ENCODE data around the gene COL20A1.

COL20A1 gene

GRCh38 chr20:63363981-63364561, 71.1 kb downstream of the COL20A1 start:
- no peak for DNase-seq (ENCODE audit: low spot score)

- DNase-seq (ENCODE audit: low spot score): no peak
Observed at GRCh38 chr20:63364801-63365585, 72.0 kb downstream of the COL20A1 start.

DNA sequence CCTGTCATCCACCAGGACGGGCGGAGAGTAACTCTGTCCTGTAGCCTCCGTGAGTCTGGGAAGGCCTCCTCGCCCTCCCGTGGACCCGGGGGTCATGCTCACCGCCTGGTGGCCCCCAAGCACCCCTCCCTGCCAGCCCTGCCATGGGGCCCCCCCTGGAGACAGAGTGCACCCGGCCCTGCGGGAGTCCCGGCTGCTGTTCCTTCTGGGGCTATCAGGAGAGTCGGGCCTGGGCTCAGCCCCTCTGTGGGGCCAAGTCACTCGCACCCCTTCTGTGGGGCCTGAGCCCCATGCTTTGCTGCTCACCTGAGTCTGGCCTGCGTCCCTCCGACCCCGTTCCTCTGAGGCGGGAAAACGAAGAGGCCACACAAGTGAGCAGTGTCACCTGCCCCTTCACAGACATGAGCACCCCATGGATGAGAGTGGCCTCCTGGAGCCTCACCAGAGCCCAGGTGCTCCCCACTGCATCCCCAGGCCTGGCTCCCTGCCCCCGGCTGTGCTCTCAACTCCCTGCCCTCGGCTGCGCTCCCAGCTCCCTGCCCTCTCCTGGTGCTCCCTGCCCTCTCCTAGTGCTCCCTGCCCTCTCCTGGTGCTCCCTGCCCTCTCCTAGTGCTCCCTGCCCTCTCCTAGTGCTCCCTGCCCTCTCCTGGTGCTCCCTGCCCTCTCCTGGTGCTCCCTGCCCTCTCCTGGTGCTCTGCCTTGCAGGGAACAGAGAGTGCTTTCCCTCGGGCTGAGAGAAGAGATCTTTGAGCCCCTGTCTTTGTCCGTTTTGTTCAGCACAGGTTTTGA, 72.8 kb downstream of the COL20A1 start:
- DNase-seq (ENCODE audit: low spot score): no peak

DNA sequence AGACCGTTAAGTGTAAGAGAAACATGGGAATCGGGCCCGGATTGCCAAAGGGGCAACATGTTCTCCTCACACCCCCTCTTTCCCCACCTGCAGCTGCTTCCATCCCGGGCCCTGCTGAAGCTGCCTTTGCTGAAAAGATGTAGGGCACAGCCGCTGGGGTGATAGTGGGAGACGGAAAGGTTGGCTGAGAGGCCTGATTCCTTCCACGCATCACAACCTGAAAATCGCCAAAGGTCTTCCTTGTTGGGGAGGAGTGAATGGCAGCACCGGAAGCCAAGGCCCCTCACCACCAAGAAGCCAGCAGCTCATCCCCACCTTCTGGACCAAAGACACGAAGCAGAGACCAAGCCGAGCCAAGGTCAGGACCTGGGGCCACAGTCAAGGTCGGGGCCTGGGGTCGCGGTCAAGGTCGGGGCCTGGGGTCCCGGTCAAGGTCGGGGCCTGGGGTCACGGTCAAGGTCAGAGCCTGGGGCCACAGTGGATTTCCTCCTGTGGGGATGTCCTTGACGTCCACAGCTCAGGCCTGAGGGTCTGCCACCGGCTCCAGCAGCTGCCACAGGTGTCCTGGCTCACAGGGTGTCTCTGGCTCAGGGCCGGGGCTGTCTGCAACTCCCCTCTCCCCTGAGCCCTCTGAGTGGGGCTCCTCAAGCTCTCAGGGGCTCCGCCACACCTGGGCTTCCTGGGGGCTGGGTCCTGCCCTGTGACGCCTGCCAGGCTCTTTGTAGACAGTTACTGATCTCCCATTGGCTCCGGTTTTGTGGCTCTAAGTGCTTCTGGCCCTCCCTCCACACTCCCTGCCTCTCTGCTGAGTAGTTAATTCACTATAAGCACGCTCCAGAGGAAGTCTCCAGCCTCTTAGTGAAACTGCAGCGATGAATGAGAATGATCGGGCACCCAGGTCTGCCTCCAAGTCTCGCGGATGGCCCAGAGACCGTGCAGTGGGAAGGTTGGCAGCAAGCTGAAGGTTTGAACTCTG, 73.7 kb downstream of the COL20A1 start:
- no peak for DNase-seq (ENCODE audit: low spot score)

DNA sequence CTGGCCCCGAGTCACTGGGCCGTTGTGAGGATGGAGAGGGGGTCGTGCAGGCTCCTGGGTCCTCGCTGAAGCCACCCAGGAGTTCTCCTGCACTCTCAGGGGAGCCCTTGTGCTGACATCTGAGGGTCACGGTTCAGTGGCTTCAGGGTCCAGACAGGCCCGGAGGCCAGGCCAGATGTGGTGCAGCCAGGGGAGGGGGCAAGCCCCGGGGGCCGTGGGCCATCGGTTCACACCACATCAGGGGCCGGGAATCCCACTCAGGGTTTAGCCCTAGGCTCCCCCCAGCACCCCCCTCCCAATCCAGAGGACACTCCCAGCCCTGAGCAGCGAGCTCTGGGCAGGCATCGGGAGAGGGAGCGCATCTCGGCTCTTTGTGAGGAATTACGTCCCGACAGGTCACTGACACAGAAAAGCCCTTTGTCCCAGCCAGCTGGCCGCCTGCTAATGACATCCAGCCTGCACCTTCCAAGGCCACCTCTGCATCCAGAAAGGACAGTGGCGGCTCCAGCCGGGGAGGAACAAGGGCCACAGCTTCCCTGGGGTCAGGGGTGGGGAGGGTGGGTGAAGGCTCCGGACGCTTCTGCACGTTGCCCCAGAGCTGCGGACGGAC, 74.6 kb downstream of the COL20A1 start:
- no peak for DNase-seq (ENCODE audit: low spot score)

GRCh38 chr20:63368151-63368550, 75.2 kb downstream of the COL20A1 start:
- no peak for DNase-seq (ENCODE audit: low spot score)

DNA sequence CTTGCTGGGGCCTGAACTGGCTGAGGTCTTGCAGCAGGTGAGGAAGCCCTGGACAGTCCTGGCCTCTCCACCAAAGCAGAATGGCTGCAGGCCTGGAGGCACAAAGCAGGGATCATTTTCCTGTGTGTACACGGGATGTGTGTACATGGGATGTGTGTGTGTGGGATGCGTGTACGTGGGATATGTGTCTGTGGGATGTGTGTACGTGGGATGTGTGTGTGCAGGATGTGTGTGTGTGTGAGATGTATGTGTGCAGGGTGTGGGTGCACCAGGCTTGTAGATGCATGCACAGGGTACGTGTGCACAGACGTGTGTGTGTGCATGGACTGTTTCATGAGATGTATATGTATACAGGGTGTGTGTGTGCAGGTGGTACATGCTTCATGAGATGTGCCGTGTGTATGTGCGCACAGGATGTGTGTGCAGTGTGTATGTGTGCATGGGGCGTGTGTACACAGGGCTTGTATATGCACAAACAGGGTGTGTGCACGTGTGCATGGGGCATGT, 76.1 kb downstream of the COL20A1 start:
- DNase-seq (ENCODE audit: low spot score): no peak

DNA sequence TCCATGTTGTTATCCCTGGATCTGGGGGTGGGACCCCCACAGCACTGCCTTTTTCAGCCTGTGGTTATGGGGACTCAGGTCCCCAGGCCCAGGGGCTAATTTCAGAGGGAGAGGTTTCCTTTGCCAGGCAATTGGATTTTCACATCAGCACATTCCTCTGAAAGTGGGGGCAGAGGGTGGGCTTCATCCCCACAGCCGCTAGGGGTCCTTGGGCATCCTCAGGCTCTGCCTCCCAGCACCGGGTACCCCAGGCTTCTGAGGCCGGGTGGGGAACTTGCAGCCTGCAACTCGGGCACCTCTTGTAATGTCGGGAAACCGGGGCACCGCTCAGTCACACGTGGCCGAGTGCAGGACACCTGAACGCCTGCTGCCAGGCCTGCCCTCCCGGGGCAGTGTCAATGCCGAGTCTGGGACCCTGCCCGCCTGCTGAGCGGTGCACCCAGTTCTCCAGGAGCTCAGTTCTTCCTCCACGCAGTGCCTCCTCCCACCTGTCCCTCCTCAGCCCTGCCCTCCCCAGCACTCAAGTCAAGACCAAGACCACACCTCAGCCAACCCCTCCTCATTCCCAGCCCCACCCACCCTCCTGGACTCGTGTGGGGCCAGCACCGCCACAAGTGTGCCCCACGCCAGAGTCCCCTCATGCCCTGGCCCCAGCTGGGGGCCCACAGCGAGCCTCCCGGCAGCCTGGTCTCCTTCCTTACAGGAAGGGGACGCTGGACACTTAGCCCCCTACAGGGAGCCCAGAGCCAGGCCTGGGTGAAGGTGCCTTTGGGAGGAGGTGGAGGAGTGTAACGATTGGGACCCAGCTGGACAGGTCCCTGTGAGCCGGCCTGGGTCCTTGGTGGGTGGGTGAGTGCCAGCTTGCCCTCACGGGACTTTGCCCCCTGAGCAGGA, 77.0 kb downstream of the COL20A1 start:
- no peak for DNase-seq (ENCODE audit: low spot score)

GRCh38 chr20:63370618-63371187, 77.7 kb downstream of the COL20A1 start:
- DNase-seq (ENCODE audit: low spot score): no peak

GRCh38 chr20:63371291-63371865, 78.4 kb downstream of the COL20A1 start:
- no peak for DNase-seq (ENCODE audit: low spot score)

DNA sequence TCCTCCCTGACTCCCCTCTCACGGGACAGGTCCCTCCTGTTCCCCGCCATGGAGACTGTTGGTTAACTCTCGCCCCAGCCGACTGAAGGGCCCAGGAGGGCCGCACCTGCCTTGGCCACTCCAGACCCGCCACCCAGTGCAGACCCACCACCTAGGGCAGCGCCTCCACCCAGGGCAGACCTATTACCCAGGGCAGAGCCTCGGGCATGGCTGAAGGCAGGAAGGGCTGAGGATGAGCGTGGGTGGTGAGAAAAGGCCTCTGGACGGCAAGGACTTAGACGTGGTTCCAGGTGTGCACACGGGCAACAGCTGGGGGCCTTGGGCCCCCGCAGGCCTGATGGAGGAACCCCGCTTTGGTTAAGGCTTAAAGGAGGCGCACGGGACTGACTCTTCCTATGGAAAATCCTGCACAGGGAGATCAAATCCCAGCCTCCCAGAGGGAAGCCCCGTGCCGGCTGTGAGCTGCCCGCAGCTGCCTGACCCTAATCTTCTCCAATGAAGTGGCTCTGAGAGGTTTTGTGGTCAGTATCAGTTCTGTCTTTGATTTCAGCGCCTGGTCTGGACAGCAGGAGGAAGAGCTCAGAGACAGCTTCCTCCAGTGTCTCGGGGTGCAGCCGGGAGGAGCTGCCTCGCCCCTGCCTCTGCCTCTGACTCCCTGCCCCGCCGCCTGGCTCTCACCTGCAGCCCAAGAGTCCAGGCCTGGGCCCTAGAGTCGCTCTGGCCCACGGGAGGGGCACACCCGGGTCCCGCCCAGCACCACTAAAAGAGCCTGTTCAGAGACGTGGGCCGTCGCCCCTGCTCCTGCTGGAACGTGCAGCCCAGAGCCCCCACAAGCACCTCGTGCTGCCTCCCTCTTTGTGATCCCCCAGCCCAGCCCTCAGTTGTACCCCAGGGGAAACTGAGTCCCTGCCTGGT, 80.2 kb downstream of the COL20A1 start:
- DNase-seq (ENCODE audit: low spot score): no peak

DNA sequence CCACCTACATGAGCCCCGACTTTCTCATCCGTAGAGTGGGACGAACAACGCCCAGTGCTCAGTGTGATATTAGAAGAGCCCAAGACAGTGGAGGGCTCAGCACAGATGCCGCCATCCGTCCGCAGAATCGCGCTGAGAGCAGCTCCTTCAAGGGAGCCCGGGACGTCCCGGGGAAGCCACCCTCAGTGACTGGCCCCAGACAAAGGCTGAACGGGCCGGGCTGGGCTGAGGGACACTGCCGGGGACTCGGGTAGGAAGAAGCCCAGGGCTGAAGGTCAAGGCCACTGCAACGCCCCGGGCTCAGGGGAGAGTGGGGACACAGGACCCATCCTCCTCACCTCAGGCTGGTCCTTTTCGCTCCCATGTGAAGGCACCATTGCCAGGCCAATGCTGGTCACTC, 81.0 kb downstream of the COL20A1 start:
- no peak for DNase-seq (ENCODE audit: low spot score)

DNA sequence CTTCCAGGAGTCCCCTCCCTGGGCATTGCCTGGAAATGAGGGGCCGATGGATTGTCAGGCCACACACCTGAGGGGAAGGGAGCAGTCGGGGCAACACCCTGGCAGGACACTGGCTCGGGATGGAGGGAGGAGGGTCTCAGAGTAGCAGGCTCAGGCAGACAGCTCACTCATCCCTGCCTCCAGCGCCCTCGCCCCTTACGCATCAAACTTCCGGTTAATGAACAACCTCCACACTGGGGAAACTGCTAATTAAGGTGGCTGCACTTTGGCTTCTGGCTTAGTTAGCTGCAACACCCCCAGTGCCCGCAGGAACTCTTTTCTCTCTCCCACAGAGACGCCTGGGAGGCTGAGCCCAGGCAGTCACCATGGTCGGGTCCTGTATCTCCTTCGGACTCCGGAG, 81.5 kb downstream of the COL20A1 start:
- DNase-seq (ENCODE audit: low spot score): no peak

GRCh38 chr20:63375438-63375837, 82.5 kb downstream of the COL20A1 start:
- no peak for DNase-seq (ENCODE audit: low spot score)

DNA sequence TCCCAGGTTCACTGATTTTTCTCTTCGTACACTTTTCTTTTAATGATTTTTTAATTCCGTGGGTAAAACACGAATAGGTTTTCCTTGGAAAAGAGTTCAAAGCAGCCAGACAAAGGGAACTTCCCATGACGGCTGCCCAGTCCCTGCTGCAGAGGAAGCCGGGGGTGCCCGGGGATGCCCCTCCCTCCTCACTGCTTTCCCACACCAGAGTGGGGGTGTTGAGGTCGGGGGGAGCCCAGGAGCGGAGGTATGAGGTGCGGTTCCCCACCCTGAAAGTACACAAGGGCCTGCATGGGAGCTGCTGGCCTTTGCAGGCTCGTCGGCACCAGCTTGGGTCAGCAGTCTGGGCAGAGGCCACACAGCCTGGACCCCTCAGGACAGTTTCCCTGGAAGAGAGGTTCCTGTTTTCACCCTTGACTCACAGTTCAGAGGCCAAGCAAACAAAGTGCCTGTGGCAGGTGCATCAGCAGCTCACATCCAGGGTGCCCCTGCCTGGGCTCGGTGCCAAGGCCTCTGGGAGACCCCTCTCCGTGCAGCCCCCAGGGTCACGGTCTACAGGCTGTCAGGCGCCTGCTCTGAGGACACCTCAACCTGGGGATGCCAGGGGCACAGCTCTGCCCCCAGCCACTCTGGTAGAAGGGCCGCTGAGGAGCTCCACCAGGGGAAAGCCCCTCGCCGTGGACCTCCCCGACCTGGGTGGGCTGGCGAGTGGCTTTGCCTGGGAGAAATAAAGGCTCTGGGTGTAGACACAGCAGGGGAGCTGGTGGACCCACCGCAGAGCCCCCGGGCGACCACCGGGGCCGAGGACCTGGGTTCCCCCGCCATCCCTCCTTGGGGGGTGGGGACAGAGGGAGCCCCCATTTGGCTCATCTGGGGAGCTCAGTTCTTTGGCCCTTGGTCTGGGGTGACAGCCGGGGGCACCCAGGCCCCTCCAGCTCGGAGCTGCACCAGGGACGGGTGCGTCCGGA, 83.6 kb downstream of the COL20A1 start:
- DNase-seq (ENCODE audit: low spot score): no peak

GRCh38 chr20:63377256-63377941, 84.4 kb downstream of the COL20A1 start:
- DNase-seq (ENCODE audit: low spot score): no peak
